Measurements from ENCODE around the gene HAUS2. TPM values are rescaled to one million over a fixed set of nuclear protein-coding genes. Genes with fewer than 3 reads are reported as not detected.

HAUS2 gene
- total RNA-seq, 1 experiment from 2014 or later: 23.7 TPM

- CTCF ChIA-PET: no interaction called here
- Histone ChIP-seq H3F3A (ENCODE audit: insufficient read depth, low read depth) (no peaks in the 10 kb centered on the region), H3K27me3 (ENCODE audit: insufficient read depth, low read depth) (peaks cover 6% of the 10 kb centered on the region; the same call in 1 of the 2 replicates), H3K9me2 (ENCODE audit: insufficient read depth) (no peaks in the 10 kb centered on the region), H3K4me3 (no peak overlapping the region), H3K9me3 (ENCODE audit: insufficient read depth, low read depth) (no peaks in the 10 kb centered on the region), H3K4me2 (no peak overlapping the region), H3K4me1 (replicated peaks; ENCODE audit: insufficient read depth) (no peaks in the 10 kb centered on the region), H3K27ac (no peak overlapping the region), H4K20me1 (ENCODE audit: insufficient read depth) (no peaks in the 10 kb centered on the region), H2AFZ (no peak overlapping the region), H3K79me2 (ENCODE audit: low read depth) (no peaks in the 10 kb centered on the region), H3K36me3 (ENCODE audit: low read depth) (no peaks in the 10 kb centered on the region)
- POLR2A ChIA-PET (ENCODE audit: unreplicated experiment): no interaction called here
- intact Hi-C loops (cut with micrococcal nuclease; ENCODE audit: unreplicated experiment): no loop called here
- TF ChIP-seq EZH2 (IDR thresholded peaks at IDR 0.05; ENCODE audit: low read depth) (no peak), CTCF (conservative IDR thresholded peaks at IDR 0.05) (no peak)
- BruUV-seq (replicated peaks): no TSS peak
- no peak for DNase-seq
Observed at GRCh38 chr15:42582569-42583375, 34.1 kb downstream of the HAUS2 start.

GRCh38 chr15:42584031-42584765 is 35.6 kb downstream of the HAUS2 start:
- intact Hi-C loops (cut with micrococcal nuclease; ENCODE audit: unreplicated experiment): no loop called here
- H3K27ac ChIP-seq: no peak overlapping the region

More at GRCh38 chr15:42584031-42584765, 35.6 kb downstream of the HAUS2 start:
- BruUV-seq (replicated peaks): no TSS peak
- no peaks in the 10 kb centered on the region for H3F3A ChIP-seq (ENCODE audit: insufficient read depth, low read depth)
- ChIA-PET CTCF (no interaction called here), POLR2A (ENCODE audit: unreplicated experiment) (interaction anchor here (0.6 kb wide), 1 partner anchor 94 kb away, joined by 7 read pairs; no protein-coding TSS in a partner anchor)
- no peaks in the 10 kb centered on the region for H3K4me1 ChIP-seq (replicated peaks; ENCODE audit: insufficient read depth)
- H3K4me3 ChIP-seq: no peak overlapping the region
- TF ChIP-seq EZH2 (IDR thresholded peaks at IDR 0.05; ENCODE audit: low read depth) (no peak), CTCF (conservative IDR thresholded peaks at IDR 0.05) (no peak)
- peaks cover 6% of the 10 kb centered on the region; the same call in 1 of the 2 replicates for H3K27me3 ChIP-seq (ENCODE audit: insufficient read depth, low read depth)
- H3K79me2 ChIP-seq (ENCODE audit: low read depth): no peaks in the 10 kb centered on the region
- no peak overlapping the region for H3K4me2 ChIP-seq
- no peaks in the 10 kb centered on the region for H3K9me2 ChIP-seq (ENCODE audit: insufficient read depth)
- no peaks in the 10 kb centered on the region for H3K9me3 ChIP-seq (ENCODE audit: insufficient read depth, low read depth)
- no peak for DNase-seq
- no peak overlapping the region for H2AFZ ChIP-seq
- H3K36me3 ChIP-seq (ENCODE audit: low read depth): no peaks in the 10 kb centered on the region
- H4K20me1 ChIP-seq (ENCODE audit: insufficient read depth): no peaks in the 10 kb centered on the region
